IMR-90 (cell line): ENCODE results near the gene RAD1. TPM values are rescaled to one million over a fixed set of nuclear protein-coding genes. Genes with fewer than 3 reads are reported as not detected.

Experiments
- ATAC-seq: fragments of 200-7000 bp; cut with Tn5 transposase; 2 replicates; pipeline ENCODE4 v1.9.1; 2020; ENCODE audit warnings: low read depth, mild to moderate bottlenecking, moderate library complexity
- BruUV-seq: library from RNA; stranded (reverse); fragments of 400-500 nt; replicated peaks from 2 replicates; lab custom pipeline; 2021; lab: Mats Ljungman, UMichigan
- CTCF ChIA-PET: fragments of 300-600 bp; formaldehyde crosslinking; extraction: SDS; loops from one replicate; lab custom pipeline; 2021; ENCODE audit warnings: antibody characterized with exemption; lab: Yijun Ruan, JAX
- POLR2A ChIA-PET: fragments of 300-600 bp; sonication (Branson Sonifier 250); formaldehyde crosslinking; loops from one replicate; lab custom pipeline; 2022; ENCODE audit warnings: antibody characterized with exemption; ENCODE audit not compliant: unreplicated experiment; lab: Charles Lee
- DNase-seq: peaks from one replicate; pipeline ENCODE4 v3.0.0; 2013
- H2AFZ ChIP-seq: replicated peaks from 2 replicates; pipeline ENCODE3; 2013; ENCODE audit warnings: low read length, mild to moderate bottlenecking; ENCODE audit not compliant: poor library complexity
- H2AK5ac ChIP-seq: 2 replicates; pipeline ENCODE4 v1.6.1; 2013; ENCODE audit warnings: low read depth, low read length, inconsistent platforms
- H2AK9ac ChIP-seq: replicated peaks from 2 replicates; pipeline ENCODE3; 2013; ENCODE audit warnings: mild to moderate bottlenecking, low read depth, low read length, moderate library complexity; ENCODE audit not compliant: poor library complexity
- H2BK120ac ChIP-seq: 2 replicates; pipeline ENCODE4 v1.6.1; 2013; ENCODE audit warnings: low read depth, low read length, inconsistent platforms
- H2BK15ac ChIP-seq: 3 replicates; pipeline ENCODE4 v1.6.1; 2013; ENCODE audit warnings: low read depth, low read length, inconsistent platforms
- H2BK20ac ChIP-seq: 2 replicates; pipeline ENCODE4 v1.6.1; 2013; ENCODE audit warnings: low read depth, mild to moderate bottlenecking, inconsistent platforms, low read length, moderate library complexity
- H2BK5ac ChIP-seq: 2 replicates; pipeline ENCODE4 v1.6.1; 2013; ENCODE audit warnings: mild to moderate bottlenecking, low read depth, low read length, inconsistent platforms; ENCODE audit not compliant: poor library complexity, severe bottlenecking
- H3K14ac ChIP-seq: replicated peaks from 2 replicates; pipeline ENCODE4 v1.6.1; 2013; ENCODE audit warnings: low read depth, low read length, inconsistent platforms
- H3K18ac ChIP-seq: 2 replicates; pipeline ENCODE4 v1.6.1; 2013; ENCODE audit warnings: low read depth, low read length, control low read depth
- H3K23ac ChIP-seq: 2 replicates; pipeline ENCODE4 v1.6.1; 2013; ENCODE audit warnings: low read depth, low read length, inconsistent platforms
- H3K27ac ChIP-seq: 2 replicates; pipeline ENCODE4 v1.5.1; 2013; ENCODE audit warnings: mild to moderate bottlenecking, control low read depth, low read length; ENCODE audit not compliant: insufficient read depth
- H3K27me3 ChIP-seq: 2 replicates; pipeline ENCODE4 v1.6.1; 2013; ENCODE audit warnings: low read length; ENCODE audit not compliant: control insufficient read depth, insufficient read depth
- H3K36me3 ChIP-seq: 2 replicates; pipeline ENCODE4 v1.6.1; 2013; ENCODE audit warnings: low read length, mixed read lengths; ENCODE audit not compliant: control insufficient read depth, insufficient read depth
- H3K4ac ChIP-seq: 2 replicates; pipeline ENCODE4 v1.6.1; 2013; ENCODE audit warnings: low read depth, low read length, inconsistent platforms
- H3K4me1 ChIP-seq: 2 replicates; pipeline ENCODE4 v1.6.1; 2013; ENCODE audit warnings: low read length, mixed read lengths; ENCODE audit not compliant: control insufficient read depth, insufficient read depth
- H3K4me2 ChIP-seq: 2 replicates; pipeline ENCODE4 v1.6.1; 2013; ENCODE audit warnings: low read depth, mild to moderate bottlenecking, control low read depth, low read length, moderate library complexity
- H3K4me3 ChIP-seq: 2 replicates; pipeline ENCODE4 v1.5.1; 2013; ENCODE audit warnings: low read depth, mild to moderate bottlenecking, control low read depth, low read length, moderate library complexity; ENCODE audit not compliant: insufficient read depth
- H3K56ac ChIP-seq: 2 replicates; pipeline ENCODE4 v1.6.1; 2013; ENCODE audit warnings: low read length, inconsistent platforms; ENCODE audit not compliant: insufficient read depth; ENCODE audit errors: extremely low read depth
- H3K79me1 ChIP-seq, 2 experiments: 2 replicates each; pipeline ENCODE4 v1.6.1; 2013; ENCODE audit warnings: low read length in 2 of 2, inconsistent platforms in 1 of 2, low read depth in 1 of 2
- H3K9ac ChIP-seq: 2 replicates; pipeline ENCODE4 v1.6.1; 2013; ENCODE audit warnings: low read depth, low read length, control low read depth
- H3K9me1 ChIP-seq: 2 replicates; pipeline ENCODE4 v1.6.1; 2013; ENCODE audit warnings: low read length, inconsistent platforms; ENCODE audit not compliant: insufficient read depth
- H3K9me3 ChIP-seq: 2 replicates; pipeline ENCODE4 v1.6.1; 2013; ENCODE audit warnings: low read length; ENCODE audit not compliant: control insufficient read depth, insufficient read depth
- H4K20me1 ChIP-seq: 2 replicates; pipeline ENCODE4 v1.6.1; 2013; ENCODE audit warnings: low read length, inconsistent platforms; ENCODE audit not compliant: insufficient read depth
- H4K5ac ChIP-seq: 2 replicates; pipeline ENCODE4 v1.6.1; 2013; ENCODE audit warnings: mild to moderate bottlenecking, low read depth, low read length, control low read depth
- H4K8ac ChIP-seq, 2 experiments: 2 replicates each; pipeline ENCODE4 v1.6.1; 2013; ENCODE audit warnings: low read depth in 2 of 2, low read length in 2 of 2, control low read depth in 1 of 2, inconsistent platforms in 1 of 2
- H4K91ac ChIP-seq: 2 replicates; pipeline ENCODE4 v1.6.1; 2013; ENCODE audit warnings: low read depth, low read length, inconsistent platforms; ENCODE audit not compliant: insufficient read depth
- MAFK ChIP-seq: IDR thresholded peaks from 2 replicates; pipeline ENCODE4 v1.6.1; 2012; ENCODE audit warnings: low read depth, low read length, improper control_type of control experiment
- WGBS, 2 experiments: methylation state at CpG; one replicate each; pipeline versions ENCODE4 v1.1.5 to v1.1.7; 2013; ENCODE audit warnings: missing lambda C conversion rate in 2 of 2; ENCODE audit not compliant: insufficient read length in 1 of 2; ENCODE audit errors: extremely low coverage in 2 of 2; 5-methylcytosine and 5-hydroxymethylcytosine counted together
- dilution Hi-C: fragments of 300-500 bp; cut with HindIII; formaldehyde crosslinking; loops from one replicate; pipeline ENCODE4 v1.14.3; 2018; ENCODE audit warnings: low sequenced_read_pairs; ENCODE audit not compliant: unreplicated experiment
- in situ Hi-C: fragments of 300-500 bp; cut with MboI; formaldehyde crosslinking; loops from 3 replicates; pipeline ENCODE4 v1.14.3; 2019; ENCODE audit warnings: low sequenced_read_pairs, inconsistent platforms, mixed read lengths
- intact Hi-C: fragments of 100-400 bp; cut with micrococcal nuclease; formaldehyde crosslinking; loops from 2 replicates; pipeline ENCODE4 v1.10.0; 2022
- polyA plus RNA-seq, 3 experiments: library from polyadenylated mRNA; depleted of rRNA; stranded (reverse); fragments of >200 nt; gene quantifications; 2 replicates each; pipeline ENCODE4 v1.2.3, GENCODE V29; 2012; ENCODE audit warnings: low replicate concordance in 1 of 3
- total RNA-seq: library from RNA; depleted of rRNA; stranded (reverse); fragments of >200 nt; gene quantifications from 2 replicates; pipeline ENCODE4 v1.2.3, GENCODE V29; 2012
- TF ChIP-seq, protein P1 (sequence below): fragments of 150-350 bp; IDR thresholded peaks from 2 replicates; pipeline ENCODE4 v1.6.1; 2017; ENCODE audit warnings: mild to moderate bottlenecking, antibody characterized with exemption, low read length, low read depth

Gene RAD1
- total and polyA plus RNA-seq, 2 of the 4 experiments (the other 2 are of a cell fraction): 18.5 to 21.5 TPM

DNA sequence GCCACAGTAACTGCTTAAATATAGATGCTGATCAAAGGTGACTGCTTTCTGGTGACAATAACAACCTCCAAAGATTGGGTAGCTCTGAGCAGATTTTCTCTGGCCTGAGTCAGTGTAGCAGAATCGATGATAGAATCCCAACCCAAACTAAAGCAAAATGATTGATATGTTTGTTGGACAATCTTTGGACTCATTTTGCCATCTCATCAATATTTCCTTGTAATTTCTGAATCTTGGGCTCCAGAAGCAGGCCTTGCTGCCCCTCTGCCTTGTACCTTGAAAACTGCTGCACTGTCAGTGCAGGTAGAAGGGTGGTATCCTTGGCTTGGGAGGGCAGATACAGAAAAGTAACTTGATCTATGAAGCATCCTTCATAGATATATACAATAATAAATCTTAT lies 57.4 kb downstream of the RAD1 start:
- Histone ChIP-seq H2AK9ac (no peak overlapping the region), H3K23ac (no peak overlapping the region), H2BK20ac (no peak overlapping the region), H2BK15ac (no peak overlapping the region), H4K20me1 (no peaks in the 10 kb centered on the region), H3K56ac (no peak overlapping the region), H3K79me1 (no peaks in the 10 kb centered on the region), H3K4ac (no peak overlapping the region), H3K18ac (no peak overlapping the region), H3K36me3 (no peaks in the 10 kb centered on the region), H2AFZ (no peak overlapping the region), H3K4me2 (no peak overlapping the region), H4K91ac (no peak overlapping the region), H3K9me3 (no peaks in the 10 kb centered on the region), H4K8ac (no peak overlapping the region), H2BK5ac (no peak overlapping the region), H2BK120ac (no peak overlapping the region), H3K4me3 (no peak overlapping the region), H3K4me1 (no peaks in the 10 kb centered on the region), H3K9me1 (no peaks in the 10 kb centered on the region), H3K14ac (no peak overlapping the region), H3K27me3 (no peaks in the 10 kb centered on the region; the same call in none of the 2 replicates), H3K9ac (no peak overlapping the region), H4K5ac (no peak overlapping the region), H3K27ac (no peak overlapping the region), H2AK5ac (no peak overlapping the region)
- TF ChIP-seq, protein P1, sequence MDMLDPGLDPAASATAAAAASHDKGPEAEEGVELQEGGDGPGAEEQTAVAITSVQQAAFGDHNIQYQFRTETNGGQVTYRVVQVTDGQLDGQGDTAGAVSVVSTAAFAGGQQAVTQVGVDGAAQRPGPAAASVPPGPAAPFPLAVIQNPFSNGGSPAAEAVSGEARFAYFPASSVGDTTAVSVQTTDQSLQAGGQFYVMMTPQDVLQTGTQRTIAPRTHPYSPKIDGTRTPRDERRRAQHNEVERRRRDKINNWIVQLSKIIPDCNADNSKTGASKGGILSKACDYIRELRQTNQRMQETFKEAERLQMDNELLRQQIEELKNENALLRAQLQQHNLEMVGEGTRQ: no peak
- peak; percentile 46 for TF ChIP-seq MAFK
- in situ Hi-C loops: no loop called here
- ATAC-seq (no peak), DNase-seq (no peak)
- ChIA-PET POLR2A (no interaction called here), CTCF (no interaction called here)
- no TSS peak for BruUV-seq
- dilution Hi-C loops: no loop called here
- no CpG with 5 or more reads among the region's 1 CpG for WGBS, 2 experiments
- intact Hi-C loops: no loop called here
